A172 (cell line): ENCODE results near the gene KMT2E. TPM values are rescaled to one million over a fixed set of nuclear protein-coding genes. Genes with fewer than 3 reads are reported as not detected.
"Not testable (repeated sequence)": the region's sequence is repeated elsewhere in the genome, so short reads cannot be mapped to it uniquely, and the experiment has no call there.

Experiments
- DNase-seq: peaks from one replicate; pipeline ENCODE4 v3.0.0-alpha.2; 2015; ENCODE audit warnings: low spot score
- total RNA-seq: library from RNA; depleted of rRNA; stranded (reverse); fragments of >200 nt; shearing (Covaris generic); gene quantifications from 2 replicates; pipeline ENCODE4 v1.2.3, GENCODE V29; 2014; rRNA removed

The KMT2E gene
- 27.6 and 40.3 TPM in 2 replicates for total RNA-seq

- peak; percentile 76 for DNase-seq
Measured at GRCh38 chr7:105013816-105014692, at the start of gene KMT2E. TSS of gene KMT2E (plus strand) at chr7:105014205. CDS start at chr7:105040953, 26,748 bp downstream.

GRCh38 chr7:104964626-104965236 is 49.3 kb upstream of the KMT2E start:
- DNase-seq: no peak

- no peak for DNase-seq
Measured at GRCh38 chr7:104966022-104966421, 48.0 kb upstream of the KMT2E start.

GRCh38 chr7:104967088-104967487 is 46.9 kb upstream of the KMT2E start:
- no peak for DNase-seq

- peak; percentile 33 for DNase-seq
Measured at GRCh38 chr7:104967595-104967994, 46.4 kb upstream of the KMT2E start.

- DNase-seq: no peak
Measured at GRCh38 chr7:104968648-104969047, 45.4 kb upstream of the KMT2E start.

- DNase-seq: no peak
Measured at GRCh38 chr7:104969183-104969582, 44.8 kb upstream of the KMT2E start.

- DNase-seq: no peak
Measured at GRCh38 chr7:104971290-104972071, 42.5 kb upstream of the KMT2E start.

- no peak for DNase-seq
Measured at GRCh38 chr7:104972500-104972899, 41.5 kb upstream of the KMT2E start.

- no peak for DNase-seq
Measured at GRCh38 chr7:104973227-104973626, 40.8 kb upstream of the KMT2E start.

GRCh38 chr7:104973909-104974415 is 40.0 kb upstream of the KMT2E start:
- DNase-seq: peak; percentile 82

- not testable (repeated sequence) for DNase-seq
Measured at GRCh38 chr7:104975553-104975952, 38.5 kb upstream of the KMT2E start.

GRCh38 chr7:104976966-104977636 is 36.9 kb upstream of the KMT2E start:
- DNase-seq: no peak

- DNase-seq: no peak
Measured at GRCh38 chr7:104978460-104978859, 35.5 kb upstream of the KMT2E start.

GRCh38 chr7:104979167-104979841 is 34.7 kb upstream of the KMT2E start:
- no peak for DNase-seq

GRCh38 chr7:104980440-104980839 is 33.6 kb upstream of the KMT2E start:
- DNase-seq: no peak

- DNase-seq: peak; percentile 66
Measured at GRCh38 chr7:104980841-104981671, 32.9 kb upstream of the KMT2E start.

- no peak for DNase-seq
Measured at GRCh38 chr7:104981672-104982037, 32.4 kb upstream of the KMT2E start.

- no peak for DNase-seq
Measured at GRCh38 chr7:104982308-104983075, 31.5 kb upstream of the KMT2E start.
